Kidney (tissue), 14 donors: Measurements from ENCODE around the gene ZNF555. TPM values are rescaled to one million over a fixed set of nuclear protein-coding genes. Genes with fewer than 3 reads are reported as not detected.

Experiments
- DNase-seq, 5 donors: peaks; one replicate each; pipeline ENCODE4 v3.0.0-alpha.2; 2013 to 2020
- FAIRE-seq: peaks from 2 replicates; lab custom pipeline; 2012; peaks lifted over from hg19 to GRCh38; lab: Jason Lieb, UNC
- H3K27ac ChIP-seq, 2 donors: one replicate each; pipeline ENCODE4 v1.7.0; 2013; ENCODE audit warnings: low read depth in 2 of 2, low read length in 2 of 2, inconsistent platforms in 1 of 2
- H3K27me3 ChIP-seq: one replicate; pipeline ENCODE4 v1.7.1; 2013; ENCODE audit warnings: low read length, inconsistent platforms; ENCODE audit not compliant: control insufficient read depth, insufficient read depth
- H3K36me3 ChIP-seq, 3 donors: one replicate each; pipeline versions ENCODE4 v1.7.0 to v1.7.1; 2013; ENCODE audit warnings: low read length in 3 of 3, control low read depth in 1 of 3, inconsistent platforms in 1 of 3; ENCODE audit not compliant: insufficient read depth in 3 of 3, control insufficient read depth in 2 of 3
- H3K4me1 ChIP-seq, 3 donors: one replicate each; pipeline versions ENCODE4 v1.7.0 to v1.7.1; 2013; ENCODE audit warnings: low read length in 3 of 3, inconsistent platforms in 1 of 3, low read depth in 1 of 3; ENCODE audit not compliant: control insufficient read depth in 2 of 3, insufficient read depth in 2 of 3
- H3K4me3 ChIP-seq, 3 donors: one replicate each; pipeline versions ENCODE4 v1.7.0 to v1.8.1; 2013; ENCODE audit warnings: low read length in 3 of 3, control low read depth in 1 of 3, inconsistent platforms in 1 of 3
- H3K9ac ChIP-seq, 3 donors: one replicate each; pipeline versions ENCODE4 v1.7.0 to v1.7.1; 2013; ENCODE audit warnings: low read length in 3 of 3, control low read depth in 1 of 3, inconsistent platforms in 1 of 3
- H3K9me3 ChIP-seq, 3 donors: one replicate each; pipeline versions ENCODE4 v1.7.0 to v1.7.1; 2013; ENCODE audit warnings: low read length in 3 of 3, control low read depth in 1 of 3, inconsistent platforms in 1 of 3; ENCODE audit not compliant: control insufficient read depth in 2 of 3, insufficient read depth in 1 of 3
- intact Hi-C: fragments of 100-400 bp; cut with DNase I; formaldehyde crosslinking; loops from one replicate; pipeline ENCODE4 v1.11.1; 2022
- polyA plus RNA-seq: library from polyadenylated mRNA; stranded (reverse); fragments of 350-450 nt; fragmentation: Illumina TruSeq; extraction: RNeasy Lipid Tissue Mini Kit (QIAGEN cat#74804); gene quantifications from one replicate; pipeline ENCODE4 v1.2.3, GENCODE V29; 2014; ENCODE audit warnings: low read depth, low replicate concordance; ENCODE audit not compliant: insufficient read depth
- total RNA-seq: library from RNA; stranded (reverse); fragmentation: NEBNext Ultra II Directional; extraction: Animal tissue kit (Norgen Biotek cat#: 25700); gene quantifications from one replicate; pipeline ENCODE4 v1.2.1, GENCODE V29; 2021
- TF ChIP-seq, protein P1 (sequence below): IDR thresholded peaks from 3 replicates; pipeline ENCODE4 v1.5.1; 2012; ENCODE audit warnings: mild to moderate bottlenecking, moderate library complexity, borderline replicate concordance; ENCODE audit not compliant: insufficient read depth; ENCODE audit errors: extremely low read depth
- donor health status: control.
- donor health status: control.
- donor health status: control.
- donor health status: control.
- donor health status: control.
- donor health status: DM: yes; HTN: yes; CAD: no.
- donor health status: Normal renal cell carcinoma (clear cell type).

ZNF555 gene
- total and polyA plus RNA-seq, 2 donors from 2014 or later: 3.9 to 9.8 TPM

DNA sequence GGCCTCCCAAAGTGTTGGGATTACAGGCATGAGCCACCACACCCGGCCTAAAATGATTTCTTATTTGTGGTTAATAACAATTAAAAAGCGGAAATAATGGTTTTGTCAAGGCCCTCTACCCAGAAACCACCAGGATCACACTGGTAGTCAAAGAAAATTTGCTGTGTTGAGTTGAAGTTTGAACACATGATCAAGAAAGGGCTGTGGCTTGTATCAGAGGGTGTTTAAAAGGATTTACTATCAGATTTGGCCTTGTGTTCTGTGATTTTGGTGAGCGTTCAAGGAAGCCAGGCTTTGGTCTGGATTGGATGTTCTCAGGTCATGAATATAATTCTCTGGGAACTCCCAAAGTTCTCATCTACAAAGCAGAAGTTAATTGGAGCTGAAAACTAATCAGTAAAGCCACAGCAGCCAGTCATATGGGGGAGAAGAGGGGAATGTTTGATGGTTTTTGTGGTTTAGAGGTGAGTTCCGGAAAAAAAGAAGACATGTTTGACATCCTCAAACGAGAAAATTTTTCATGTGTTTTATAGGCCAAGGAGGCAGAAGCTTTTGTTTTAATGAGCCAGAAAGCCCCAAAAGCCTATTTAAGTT is 15.3 kb downstream of the ZNF555 start:
- H3K27me3 ChIP-seq: no peaks in the 10 kb centered on the region
- no peak overlapping the region for H3K9ac ChIP-seq
- DNase-seq (no peak), FAIRE-seq (no peak)
- peaks cover 18 to 52% (median 24%) of the 10 kb centered on the region in 3 donors for H3K9me3 ChIP-seq
- TF ChIP-seq, protein P1, sequence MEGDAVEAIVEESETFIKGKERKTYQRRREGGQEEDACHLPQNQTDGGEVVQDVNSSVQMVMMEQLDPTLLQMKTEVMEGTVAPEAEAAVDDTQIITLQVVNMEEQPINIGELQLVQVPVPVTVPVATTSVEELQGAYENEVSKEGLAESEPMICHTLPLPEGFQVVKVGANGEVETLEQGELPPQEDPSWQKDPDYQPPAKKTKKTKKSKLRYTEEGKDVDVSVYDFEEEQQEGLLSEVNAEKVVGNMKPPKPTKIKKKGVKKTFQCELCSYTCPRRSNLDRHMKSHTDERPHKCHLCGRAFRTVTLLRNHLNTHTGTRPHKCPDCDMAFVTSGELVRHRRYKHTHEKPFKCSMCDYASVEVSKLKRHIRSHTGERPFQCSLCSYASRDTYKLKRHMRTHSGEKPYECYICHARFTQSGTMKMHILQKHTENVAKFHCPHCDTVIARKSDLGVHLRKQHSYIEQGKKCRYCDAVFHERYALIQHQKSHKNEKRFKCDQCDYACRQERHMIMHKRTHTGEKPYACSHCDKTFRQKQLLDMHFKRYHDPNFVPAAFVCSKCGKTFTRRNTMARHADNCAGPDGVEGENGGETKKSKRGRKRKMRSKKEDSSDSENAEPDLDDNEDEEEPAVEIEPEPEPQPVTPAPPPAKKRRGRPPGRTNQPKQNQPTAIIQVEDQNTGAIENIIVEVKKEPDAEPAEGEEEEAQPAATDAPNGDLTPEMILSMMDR: no peak
- H3K4me1 ChIP-seq: no peaks in the 10 kb centered on the region
- H3K36me3 ChIP-seq: peaks cover 21 to 23% (median 22%) of the 10 kb centered on the region in 3 donors
- H3K4me3 ChIP-seq: no peak overlapping the region
- H3K27ac ChIP-seq: no peak overlapping the region
- intact Hi-C loops: no loop called here

GRCh38 chr19:2858864-2859263 is 17.6 kb downstream of the ZNF555 start:
- Histone ChIP-seq H3K27me3 (no peaks in the 10 kb centered on the region), H3K4me1 (no peaks in the 10 kb centered on the region), H3K9me3 (peaks cover 5 to 32% (median 7%) of the 10 kb centered on the region in 3 donors), H3K9ac (no peak overlapping the region), H3K4me3 (no peak overlapping the region), H3K36me3 (peaks cover under 1 to 4% (median 1%) of the 10 kb centered on the region in 3 donors), H3K27ac (no peak overlapping the region)
- intact Hi-C loops: no loop called here
- TF ChIP-seq, protein P1: no peak
- DNase-seq (no peak), FAIRE-seq (no peak)

DNA sequence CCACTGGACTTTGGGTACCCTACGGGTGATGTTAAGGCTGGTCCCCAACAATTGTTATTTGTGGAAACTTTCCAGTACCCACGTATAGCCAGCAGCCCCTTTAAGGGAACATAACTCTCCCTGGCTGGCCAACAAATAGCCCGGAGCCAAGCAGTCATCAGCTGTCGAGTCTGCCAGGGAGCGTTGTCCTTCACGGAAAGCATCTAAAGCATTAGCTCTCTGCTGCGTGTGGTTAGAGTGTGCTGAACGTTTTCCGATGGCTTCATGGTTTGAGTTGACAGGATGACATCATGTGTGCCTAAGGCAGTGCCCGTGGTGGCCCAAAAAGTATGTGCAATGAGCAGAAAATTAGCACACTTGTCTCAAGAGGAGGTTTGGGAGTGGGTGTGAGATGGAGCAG is 22.5 kb downstream of the ZNF555 start:
- Histone ChIP-seq H3K4me1 (peaks cover 0 to 2% (median 0%) of the 10 kb centered on the region in 3 donors), H3K9ac (no peak overlapping the region), H3K27me3 (no peaks in the 10 kb centered on the region), H3K36me3 (no peaks in the 10 kb centered on the region), H3K9me3 (peaks cover 0 to 9% (median 0%) of the 10 kb centered on the region in 3 donors), H3K27ac (no peak overlapping the region), H3K4me3 (no peak overlapping the region)
- intact Hi-C loops: no loop called here
- TF ChIP-seq, protein P1: no peak
- DNase-seq: no peak
- FAIRE-seq: no peak
